HG03342 (cell line): Measurements from ENCODE around the gene VPS39.

Source experiments
- ATAC-seq: cut with Tn5 transposase; IDR thresholded peaks from one replicate; pipeline ENCODE4 v1.9.1; 2021; ENCODE audit warnings: mild to moderate bottlenecking, moderate library complexity; ENCODE audit not compliant: unreplicated experiment

Gene VPS39

GRCh38 chr15:42199126-42199525 is 9.0 kb downstream of the VPS39 start:
- no peak for ATAC-seq

DNA sequence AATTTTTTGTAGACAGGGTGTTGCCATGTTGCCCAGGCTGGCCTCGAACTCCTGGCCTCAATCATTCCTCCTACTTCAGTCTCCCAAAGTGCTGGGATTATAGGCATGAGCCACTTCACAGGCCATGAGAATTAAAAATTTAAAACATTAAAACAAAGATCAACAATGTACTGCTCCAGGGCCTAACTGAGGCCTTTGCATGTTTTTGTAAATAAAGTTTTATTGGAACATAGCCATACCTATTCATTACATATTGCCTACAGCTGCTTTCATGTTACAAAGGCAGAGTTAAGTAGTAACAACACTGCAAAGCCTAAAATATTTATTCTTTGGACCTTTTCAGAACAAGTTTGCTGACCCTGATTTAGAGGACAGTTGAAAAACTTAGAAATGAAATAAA is 9.6 kb downstream of the VPS39 start:
- no peak for ATAC-seq

- no peak for ATAC-seq
Observed at GRCh38 chr15:42194513-42194912, 13.6 kb downstream of the VPS39 start.

DNA sequence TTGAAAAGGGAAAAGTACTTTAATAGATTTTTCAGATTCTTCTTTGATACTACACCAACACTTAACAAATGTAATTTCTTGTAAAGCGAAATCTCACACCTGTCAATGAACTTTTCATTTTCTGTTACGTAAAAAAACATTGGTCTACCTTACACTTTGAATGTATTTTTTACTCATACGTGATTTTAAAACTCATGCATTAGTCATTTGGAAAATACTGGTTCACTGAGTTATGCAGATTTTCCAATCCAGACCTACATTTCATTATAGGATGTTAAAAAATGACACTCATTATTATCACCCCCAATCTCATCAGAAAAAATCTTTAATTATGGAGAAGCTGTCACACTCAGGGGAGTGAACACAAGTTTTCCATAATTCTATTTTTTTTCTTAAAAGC is 14.7 kb downstream of the VPS39 start:
- no peak for ATAC-seq

GRCh38 chr15:42191610-42192346 is 16.3 kb downstream of the VPS39 start:
- no peak for ATAC-seq

DNA sequence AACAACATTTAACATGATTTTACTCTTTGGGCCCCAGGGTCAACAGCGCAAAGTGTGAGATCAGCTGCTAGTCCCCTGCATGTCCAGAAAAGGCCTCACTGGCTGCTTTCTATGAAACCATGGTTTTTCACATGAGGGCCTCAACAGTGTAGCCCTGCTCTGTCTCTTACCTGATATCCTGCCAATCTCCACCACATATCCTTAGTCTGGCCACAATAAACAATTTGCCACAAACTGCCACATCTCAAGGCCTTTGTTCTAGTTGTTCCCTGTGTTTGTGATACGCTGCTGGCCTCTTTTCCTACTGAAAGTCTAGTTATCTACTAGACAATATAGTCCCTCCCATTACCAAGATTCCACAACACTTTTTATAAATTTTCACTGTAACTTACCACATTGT is 17.7 kb downstream of the VPS39 start:
- ATAC-seq: no peak

DNA sequence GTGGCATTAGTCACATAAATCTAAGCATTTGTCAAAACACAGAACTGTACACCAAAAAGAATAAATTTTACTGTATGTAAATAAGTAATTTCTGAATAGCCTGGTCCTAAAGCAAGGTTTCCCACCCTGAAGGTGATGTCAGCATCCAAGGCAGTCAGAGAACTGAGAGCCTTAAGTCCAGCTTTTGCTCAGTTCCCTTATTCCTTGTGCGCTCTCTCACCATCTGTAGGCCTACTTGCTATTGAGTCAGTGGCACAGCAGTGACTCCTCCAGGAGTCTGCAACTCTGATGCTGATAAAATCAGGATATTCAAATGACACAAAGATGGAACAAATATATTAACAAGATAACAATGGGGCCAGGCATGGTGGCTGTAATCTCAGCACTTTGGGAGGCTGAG is 22.3 kb downstream of the VPS39 start:
- no peak for ATAC-seq

DNA sequence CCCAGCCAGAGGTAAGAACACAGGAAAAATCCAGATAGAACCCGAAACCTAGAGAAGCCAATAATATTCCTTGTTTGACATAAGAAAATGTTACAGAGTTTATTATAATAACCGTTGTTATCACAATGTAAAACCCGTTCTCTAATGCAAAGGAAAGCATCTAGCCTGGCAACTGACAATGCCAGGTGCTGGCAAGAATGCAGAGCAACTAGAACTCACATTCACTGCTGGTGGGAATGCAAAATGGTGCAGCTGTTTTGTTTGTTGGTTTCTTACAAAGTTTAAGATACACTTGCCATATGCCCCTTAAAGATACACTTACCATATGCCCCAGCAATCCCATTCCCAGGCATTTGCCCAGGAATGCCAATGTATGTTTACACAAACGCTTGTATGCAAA is 23.4 kb downstream of the VPS39 start:
- ATAC-seq: no peak

GRCh38 chr15:42184296-42184695 is 23.8 kb downstream of the VPS39 start:
- no peak for ATAC-seq

DNA sequence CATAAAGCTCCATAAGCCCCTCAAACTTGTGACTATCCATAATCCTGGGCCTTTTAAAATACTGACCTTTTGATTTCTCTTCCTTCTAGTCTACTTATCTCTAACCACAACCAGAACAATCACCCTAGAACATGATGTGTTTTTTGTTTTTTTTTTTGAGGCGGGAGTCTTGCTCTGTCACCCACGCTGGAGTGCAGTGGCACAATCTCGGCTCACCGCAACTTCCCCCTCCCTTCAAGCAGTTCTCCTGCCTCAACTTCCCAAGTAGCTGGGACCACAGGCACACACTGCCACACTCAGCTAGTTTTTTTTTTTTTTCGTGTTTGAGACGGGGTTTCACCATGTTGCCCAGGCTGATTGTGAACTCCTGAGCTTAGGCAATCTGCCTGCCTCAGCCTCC is 25.1 kb downstream of the VPS39 start:
- no peak for ATAC-seq

GRCh38 chr15:42182328-42182886 is 25.7 kb downstream of the VPS39 start:
- no peak for ATAC-seq

DNA sequence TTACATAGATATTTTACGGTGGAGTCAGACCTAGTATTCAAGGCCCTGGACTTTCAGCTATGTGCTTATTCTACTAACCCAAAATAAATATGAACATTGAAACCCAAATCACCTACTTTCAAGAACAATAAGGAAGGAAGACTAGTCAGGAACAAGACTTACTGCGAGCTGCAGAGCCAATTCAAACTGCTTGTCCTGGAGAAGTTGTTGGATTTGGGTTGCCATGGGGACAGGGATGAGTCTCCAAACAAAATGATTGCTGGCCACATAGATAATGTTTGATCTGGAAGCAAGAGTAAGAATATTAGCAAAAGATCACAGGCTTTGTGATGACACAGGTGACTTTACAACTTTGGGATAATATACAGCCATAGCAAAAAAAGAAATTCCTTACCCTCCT is 30.0 kb downstream of the VPS39 start:
- no peak for ATAC-seq

- ATAC-seq: no peak
Observed at GRCh38 chr15:42175671-42176070, 32.4 kb downstream of the VPS39 start.

- ATAC-seq: no peak
Observed at GRCh38 chr15:42172475-42172874, 35.6 kb downstream of the VPS39 start.

DNA sequence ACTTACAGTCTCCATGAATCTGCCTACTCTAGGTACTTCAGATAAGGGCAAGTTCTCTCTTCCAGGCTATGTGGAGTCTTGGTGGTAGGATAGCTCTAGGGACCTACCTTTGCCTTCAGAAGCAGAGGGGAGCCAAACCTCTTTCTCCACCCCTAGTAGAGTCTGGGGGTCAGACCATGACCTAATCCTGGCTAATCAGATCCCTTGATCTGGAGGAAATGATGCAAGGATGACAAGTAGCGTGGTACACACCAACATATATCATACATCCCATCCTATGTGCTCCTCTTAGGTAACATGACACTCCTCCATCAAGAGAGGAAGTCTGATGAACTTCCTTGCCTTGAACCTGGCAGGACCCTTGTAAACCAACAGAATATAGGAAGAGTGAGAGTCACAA is 36.3 kb downstream of the VPS39 start:
- no peak for ATAC-seq

- no peak for ATAC-seq
Observed at GRCh38 chr15:42171122-42171521, 37.0 kb downstream of the VPS39 start.

DNA sequence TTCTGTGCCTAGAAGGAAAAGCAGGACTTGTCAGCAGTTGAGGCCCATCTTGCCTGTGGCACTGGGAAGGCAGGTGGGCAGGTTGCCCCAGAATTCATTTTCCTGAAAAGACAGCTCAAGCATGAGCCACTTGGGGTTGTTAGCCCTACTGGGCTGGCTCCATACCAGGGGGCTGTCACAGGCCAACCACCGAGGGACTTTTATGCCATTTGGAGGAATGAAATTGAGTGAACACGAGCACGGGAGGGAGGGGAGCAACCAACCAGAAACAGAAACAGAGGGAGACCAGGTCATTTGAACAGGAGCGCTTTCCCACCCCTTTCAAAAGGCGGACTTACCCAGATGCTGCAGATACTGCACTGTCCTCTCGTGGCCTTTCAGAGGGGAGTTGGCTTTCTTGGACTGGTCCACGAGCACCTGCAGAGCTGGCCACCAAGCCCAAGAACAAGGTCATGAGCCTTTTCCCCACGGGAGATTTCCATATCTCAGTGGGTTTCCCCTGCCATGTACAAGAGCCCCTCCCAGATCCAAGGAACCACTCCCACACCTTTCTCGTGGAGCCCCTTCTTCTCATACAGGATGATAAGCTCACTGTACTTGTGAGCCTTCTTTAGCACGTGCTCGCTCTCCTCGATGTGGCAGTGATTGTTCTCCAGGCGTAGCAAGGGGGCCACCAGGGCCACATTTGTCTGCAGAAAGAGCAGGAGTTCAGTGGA is 41.7 kb downstream of the VPS39 start:
- ATAC-seq: no peak

DNA sequence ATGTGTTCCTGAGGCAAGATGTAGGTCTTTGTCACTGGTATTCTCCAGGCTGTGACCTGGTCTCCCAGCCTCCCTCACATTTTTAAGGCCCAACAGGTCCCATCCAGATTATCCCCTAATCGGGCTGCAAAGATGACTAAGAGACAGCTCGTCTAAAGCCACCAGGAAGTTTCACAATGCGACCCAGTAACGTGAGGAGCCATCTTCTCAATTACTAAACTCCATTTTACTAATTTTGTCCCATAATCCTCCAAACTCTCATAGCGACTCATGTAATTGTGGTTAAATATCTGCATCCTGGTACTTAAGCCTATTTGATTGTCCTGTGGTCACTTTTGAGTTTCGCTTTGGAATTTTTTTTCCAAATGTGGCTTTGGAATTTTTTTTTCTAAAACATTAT is 43.0 kb downstream of the VPS39 start:
- no peak for ATAC-seq

DNA sequence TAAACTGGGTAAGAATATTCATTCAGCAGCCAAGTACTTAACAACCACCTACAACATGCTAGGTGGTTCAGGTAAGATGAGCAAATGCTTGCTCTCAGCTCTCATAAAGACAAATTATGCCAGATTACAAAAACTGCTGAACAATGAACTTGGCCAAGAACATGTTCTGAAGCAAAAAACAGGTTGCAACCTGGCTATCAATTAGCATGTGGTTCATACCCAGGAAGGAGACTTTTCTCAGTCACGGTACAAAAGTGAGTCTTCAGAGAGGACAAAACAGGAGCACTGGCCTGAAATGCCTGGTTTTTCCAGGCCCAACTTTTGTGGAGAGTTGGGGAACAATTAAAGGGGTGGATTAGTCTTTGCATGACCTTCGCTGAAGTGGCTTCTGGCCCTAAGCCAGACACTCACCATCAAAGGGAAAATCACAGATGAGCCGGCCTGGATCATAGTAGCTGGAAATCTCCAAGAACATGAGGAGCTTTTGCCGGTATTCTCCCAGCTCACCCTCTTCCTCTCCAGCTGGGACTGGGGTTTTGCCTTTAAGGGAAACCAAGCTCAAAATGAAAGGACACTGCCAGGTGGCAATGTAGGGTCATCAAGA is 44.1 kb downstream of the VPS39 start:
- ATAC-seq: no peak

DNA sequence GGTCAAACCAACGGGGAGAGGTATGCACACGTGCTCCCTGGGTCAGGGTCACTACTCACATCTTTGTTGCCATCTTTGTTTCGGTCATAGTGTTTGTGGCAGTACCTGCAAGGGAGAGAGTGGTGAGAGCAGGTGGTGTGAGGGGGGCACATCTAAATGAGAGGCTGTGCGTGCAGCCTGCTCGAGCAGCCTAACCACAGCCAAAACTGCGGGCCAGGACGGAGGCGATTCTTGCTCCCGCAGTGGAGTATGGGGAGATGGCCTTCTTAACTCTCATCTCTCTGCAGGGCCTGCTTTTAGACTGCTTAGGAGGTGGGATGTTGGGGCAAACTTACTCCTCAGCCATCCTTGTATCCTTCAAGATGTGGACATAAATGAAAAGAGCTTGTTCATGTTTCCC is 44.8 kb downstream of the VPS39 start:
- ATAC-seq: no peak

GRCh38 chr15:42160136-42160535 is 48.0 kb downstream of the VPS39 start:
- no peak for ATAC-seq
